Measurements from ENCODE around the gene FAT1.

FAT1 gene

DNA sequence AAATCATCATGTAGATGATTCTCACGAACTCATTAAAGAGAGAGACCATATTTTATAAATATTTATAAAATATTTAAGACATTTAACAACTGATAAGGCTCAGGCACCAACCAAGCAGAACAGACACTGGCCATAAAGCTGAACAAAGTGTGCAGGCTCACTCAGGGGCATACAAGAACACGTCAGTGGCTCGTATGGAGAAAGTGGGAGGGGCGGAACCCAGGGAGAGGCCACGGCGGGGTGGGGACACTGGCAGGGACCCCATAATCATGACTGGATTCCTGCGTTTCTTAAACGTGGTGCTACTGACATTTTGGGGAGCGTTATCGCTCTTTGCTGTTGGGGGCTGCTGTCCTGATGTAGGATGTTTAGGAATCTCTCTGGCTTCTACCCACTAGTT, 31.3 kb upstream of the FAT1 start:
- DNase-seq, result no peak

DNA sequence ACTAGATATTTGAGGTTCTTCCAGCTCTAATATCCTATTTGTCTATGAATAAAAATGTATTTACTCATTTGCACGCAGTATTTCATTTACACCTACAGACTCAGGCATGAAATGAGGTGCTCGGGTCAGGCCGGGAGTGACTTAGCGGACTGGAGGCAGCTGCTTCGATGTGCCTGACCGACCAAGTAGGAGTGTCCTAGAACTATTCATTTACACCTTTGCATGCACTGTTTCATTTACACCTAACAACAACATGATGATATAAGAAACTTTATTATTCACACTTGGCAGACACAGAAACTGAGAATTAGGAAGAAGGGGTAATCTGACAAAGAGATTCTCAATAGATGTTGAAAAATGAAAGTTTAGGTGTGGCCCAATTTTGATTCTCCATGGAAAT, 28.7 kb upstream of the FAT1 start:
- DNase-seq, result no peak

DNA sequence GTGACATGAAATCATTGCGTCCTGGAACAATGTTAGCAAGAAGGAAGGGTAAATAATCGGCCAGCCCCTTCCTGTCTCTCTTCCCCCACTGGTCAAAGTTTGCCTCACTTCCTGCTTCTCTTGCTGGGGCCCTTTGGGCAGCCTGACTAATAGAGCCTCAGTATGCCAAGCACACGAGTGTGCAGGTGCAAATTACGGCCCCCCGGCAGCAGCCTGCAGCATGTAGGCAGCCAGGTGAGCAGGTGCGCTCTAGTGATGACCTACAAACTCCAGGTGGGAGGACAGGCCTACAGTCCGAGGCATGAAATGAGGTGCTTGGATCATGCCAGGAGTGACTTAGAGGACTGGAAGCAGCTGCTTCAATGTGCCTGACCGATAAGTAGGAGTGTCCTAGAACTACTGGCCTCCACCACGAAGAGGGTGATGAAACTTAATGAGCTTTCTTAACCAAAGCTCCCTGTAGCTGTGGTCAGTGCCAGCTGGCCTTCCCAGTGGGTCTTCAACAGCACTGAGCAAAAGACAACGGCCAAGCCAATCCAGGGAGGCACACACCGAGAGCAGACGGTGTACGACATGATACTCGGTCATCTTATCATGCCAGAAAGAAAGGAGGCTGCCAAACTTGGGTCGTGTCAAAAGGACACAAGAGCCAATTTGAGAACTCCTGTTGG, 26.1 kb upstream of the FAT1 start:
- DNase-seq, result no peak

DNA sequence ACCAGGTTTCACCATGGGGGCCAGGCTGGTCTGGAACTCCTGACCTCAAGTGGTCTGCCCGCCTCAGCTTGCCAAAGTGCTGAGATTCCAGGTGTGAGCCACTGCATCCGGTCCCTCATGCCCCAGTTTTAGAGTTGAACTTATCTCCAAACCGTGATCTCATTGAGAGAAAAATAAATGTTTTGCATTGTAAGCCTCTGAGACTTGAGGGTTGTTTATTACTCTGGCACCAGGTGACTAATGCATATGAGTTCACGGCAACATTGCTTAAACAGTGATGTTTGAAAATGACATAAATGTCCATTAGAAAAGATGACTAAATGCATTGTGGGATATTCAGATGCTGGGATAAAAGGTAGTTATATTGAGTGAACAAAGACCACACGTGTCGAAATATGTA, 22.9 kb upstream of the FAT1 start:
- DNase-seq, result no peak

DNA sequence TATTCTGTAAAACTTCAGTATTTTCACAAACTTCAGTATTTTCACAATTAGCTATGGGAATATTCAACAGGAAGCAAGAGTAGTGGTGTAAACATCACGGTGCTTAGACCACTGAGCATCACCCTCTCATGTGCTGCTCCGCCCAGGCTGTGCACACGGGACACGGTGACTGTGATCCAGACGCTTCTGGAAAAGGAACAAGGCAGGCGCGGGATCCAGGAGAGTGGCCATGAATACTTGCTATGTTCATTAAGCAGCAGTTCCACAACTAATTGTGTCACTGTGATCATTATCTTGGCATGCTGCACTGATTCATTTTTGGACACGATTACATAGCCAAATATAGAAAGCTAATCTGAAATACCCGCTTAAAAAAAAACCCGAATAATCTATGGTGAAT, 19.6 kb upstream of the FAT1 start:
- no peak for DNase-seq

DNA sequence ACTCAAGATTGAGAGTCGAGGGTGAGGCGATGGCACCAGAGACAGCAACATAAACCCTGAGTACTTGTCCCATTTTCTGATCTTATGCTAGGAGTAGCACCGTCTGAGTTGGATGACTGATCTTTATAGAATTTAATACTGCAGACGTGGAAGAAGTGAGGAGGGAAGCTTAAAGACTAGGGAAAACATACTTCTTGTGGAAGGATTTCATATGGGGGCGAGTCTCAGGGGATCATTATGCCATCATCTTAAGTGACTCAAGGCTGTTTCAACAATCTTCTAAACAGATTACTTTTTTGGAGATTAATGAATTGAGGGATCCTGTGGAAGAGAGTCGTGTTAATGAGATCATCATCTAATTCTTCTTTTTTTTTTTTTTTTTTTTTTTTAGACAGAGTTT, 17.2 kb upstream of the FAT1 start:
- no peak for DNase-seq

DNA sequence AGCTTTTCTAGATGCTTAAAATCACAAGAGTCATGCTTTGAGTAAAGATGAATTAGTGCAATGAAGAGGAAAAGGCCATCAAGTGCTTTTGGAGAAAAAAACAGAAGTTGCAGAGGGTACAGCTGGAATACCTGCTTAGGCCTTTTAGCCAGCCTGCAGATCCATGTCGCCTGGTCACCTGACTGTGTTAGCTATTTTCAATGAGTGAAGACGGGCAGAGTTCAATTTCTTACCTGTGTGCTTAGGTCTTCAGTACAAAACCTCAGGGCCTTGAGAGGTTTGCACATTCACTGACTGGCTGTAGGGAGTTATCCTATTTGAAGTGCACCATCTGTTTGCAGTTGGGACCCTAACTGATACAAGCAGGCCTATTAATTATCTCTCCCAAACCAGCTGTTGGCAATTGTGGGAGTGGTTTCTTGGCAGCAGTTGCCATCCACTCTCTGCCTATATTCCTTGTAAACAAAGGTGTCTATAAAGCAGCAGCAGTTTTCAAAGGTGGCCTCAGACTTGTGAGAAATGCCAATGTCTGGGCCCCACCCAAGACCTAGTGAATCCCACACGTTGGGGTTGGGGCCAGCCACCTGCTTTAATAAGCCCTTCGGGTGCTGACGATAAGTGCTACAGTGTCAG, 16.3 kb upstream of the FAT1 start:
- no peak for DNase-seq

DNA sequence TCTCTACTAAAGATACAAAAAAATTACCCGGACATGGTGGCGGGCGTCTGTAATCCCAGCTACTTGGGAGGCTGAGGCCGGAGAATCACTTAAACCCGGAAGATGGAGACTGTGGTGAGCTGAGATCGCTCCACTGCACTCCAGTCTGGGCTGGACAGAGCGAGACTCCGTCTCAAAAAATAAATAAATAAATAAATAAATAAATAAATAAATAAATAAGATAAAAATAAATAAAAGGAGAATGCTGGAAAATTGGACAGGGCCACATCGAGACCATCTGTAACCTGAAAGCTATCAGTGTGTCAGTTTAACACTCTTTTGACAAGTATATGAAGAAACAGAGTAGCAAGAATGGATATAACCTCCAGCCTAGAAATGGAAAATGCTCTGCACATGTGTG, 15.7 kb upstream of the FAT1 start:
- DNase-seq, result no peak

DNA sequence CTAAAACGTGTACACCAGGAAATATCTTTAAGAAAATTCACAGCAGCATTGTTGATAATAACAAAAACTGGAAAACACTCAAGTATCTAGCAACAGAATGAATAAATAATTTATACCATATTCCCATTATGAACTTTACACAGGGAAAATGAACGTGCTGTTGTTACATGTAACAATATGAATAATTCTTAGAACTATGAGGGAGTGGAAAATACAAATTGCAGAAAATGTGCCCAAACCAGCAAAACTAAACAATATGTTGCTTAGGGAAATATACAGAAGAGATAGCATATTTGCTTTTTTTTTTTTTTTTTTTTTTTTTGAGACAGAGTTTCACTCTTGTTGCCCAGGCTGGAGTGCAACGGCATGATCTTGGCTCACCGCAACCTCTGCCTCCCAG, 14.8 kb upstream of the FAT1 start:
- no peak for DNase-seq

DNA sequence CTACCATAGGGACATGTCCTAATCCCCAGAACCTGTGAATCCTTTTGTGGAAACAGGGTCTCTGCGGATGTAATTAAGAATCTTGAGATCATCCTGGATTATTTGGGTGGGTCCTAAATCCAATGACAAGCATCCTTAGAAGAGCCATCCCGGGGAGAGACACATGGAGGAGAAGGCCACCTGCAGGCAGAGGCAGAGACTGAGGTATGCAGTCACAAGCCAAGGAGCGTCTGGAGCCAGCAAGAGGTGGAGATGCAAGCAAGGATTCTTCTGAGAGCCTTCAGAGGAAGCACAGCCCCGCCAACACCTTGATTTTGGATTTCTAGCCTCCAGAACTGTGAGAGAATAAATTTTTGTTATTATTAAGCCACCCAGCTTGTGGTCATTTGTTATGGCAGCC, 13.8 kb upstream of the FAT1 start:
- no peak for DNase-seq

DNA sequence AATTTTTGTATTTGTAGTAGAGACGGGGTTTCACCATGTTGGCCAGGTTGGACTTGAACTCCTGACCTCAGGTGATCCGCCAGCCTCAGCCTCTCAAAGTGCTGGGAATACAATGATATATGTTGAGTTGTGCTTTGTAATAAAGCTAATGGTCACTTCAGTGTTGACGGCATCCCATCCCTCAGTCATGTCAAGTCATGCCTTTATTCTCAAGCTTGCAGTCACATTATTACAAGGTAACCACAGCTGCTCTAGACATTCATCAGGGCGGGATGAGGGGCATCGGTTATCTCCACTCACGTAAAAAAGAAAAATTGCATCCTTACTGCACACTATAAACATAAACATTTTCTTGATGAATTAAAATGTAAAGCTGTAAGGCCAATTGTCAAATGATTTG, 12.8 kb upstream of the FAT1 start:
- no peak for DNase-seq

DNA sequence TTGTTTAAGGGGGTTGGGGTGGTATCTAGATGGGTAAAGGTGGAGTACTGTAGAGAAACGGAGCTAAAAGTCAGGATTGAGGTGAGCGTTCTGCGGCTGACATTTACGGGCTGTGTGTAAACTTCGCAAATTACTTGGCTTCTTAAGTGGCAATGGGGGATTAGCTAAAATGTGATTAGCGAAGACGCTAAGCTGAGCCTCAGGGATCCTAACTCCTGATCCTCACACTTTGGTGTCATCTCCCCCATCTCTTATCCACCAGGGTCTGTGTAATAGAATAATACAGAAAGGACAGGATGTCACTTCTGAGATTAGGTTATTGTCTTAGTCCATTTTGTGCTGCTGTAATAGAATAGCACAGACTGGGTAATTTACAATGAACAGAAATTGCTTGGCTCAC, 10.6 kb upstream of the FAT1 start:
- no peak for DNase-seq

DNA sequence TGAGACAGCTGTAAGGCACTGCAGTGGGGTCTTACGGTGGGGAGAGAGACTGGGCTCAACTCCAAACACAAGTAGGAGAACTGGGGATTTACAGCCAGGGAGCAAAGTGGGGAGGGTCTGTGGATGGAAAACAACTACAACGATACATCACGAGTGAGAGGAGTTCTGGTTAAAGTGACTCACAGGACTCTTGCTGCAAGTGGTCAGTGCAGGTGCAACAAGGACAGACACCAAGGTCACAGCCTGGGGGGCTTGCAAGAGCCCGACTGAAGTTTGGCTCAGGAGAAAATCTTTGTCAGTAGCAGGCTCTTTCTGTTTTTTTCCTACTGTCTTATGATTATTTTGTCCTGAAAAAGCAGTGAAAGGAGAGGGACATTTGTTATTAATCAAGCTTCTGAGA, 10.1 kb upstream of the FAT1 start:
- DNase-seq, result no peak

DNA sequence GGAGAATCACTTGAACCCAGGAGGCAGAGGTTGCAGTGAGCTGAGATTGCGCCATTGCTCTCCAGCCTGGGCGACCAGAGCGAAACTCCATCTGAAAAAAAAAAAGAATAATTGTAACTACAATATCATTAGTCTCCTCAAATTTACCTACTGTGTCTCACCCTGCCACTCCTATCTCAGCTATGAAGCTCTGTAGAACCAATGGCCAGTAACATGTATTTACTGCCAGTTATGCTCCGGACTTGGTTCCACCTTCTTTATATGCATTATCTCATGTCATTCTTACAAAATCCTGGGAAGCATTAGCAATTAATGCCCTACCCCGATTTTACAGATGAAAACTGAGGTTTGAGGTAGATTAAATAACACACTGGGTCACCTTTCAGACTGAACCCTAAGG, 7.0 kb upstream of the FAT1 start:
- DNase-seq, result no peak

DNA sequence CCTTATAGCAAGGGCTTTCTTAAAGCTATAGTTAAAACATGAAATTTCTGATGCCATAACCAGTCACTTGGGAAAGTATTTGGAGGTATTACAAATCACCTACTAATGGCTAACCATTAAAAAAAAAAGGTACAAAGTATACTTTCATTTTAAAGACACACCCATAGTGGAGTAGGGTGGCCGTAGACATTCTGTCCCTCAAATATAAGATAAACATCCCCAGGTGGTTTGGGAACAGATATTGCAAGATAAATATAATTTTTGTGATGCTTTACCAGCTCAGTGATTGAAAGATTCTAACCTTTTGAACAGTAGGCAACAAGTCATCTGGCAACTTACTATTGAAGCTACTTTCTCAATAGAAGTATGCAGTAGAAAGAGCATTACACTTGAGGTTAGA, 6.2 kb upstream of the FAT1 start:
- DNase-seq, result no peak

DNA sequence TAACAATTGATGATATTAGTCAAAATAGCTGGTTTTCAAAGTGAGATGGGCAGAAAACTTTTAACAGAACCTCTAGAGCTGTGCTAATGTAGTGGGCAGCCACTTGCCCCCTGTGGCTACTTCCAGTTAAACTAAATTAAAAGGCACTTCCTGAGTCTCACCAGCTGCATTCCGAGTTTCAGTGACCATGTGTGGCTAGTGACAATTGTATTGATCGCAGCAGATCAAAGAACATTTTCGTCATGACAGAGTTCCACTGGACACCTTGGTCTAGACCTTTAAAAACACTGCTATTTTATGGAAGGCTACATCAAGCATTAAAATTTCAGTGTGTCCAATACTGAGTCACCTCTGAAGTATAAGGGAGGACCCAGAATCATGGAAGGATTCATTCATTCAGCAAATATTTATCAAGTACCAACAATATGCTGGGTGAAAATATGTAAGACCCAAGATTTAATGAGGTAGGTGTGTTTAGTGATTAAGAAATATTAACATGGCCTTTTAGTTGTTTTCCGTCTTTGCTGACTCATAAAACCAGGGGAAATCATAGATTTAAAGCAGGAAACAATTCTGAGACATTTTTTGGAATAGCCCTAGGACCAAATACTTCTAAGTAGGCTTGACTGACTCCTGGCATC, 5.1 kb upstream of the FAT1 start:
- DNase-seq, result no peak

DNA sequence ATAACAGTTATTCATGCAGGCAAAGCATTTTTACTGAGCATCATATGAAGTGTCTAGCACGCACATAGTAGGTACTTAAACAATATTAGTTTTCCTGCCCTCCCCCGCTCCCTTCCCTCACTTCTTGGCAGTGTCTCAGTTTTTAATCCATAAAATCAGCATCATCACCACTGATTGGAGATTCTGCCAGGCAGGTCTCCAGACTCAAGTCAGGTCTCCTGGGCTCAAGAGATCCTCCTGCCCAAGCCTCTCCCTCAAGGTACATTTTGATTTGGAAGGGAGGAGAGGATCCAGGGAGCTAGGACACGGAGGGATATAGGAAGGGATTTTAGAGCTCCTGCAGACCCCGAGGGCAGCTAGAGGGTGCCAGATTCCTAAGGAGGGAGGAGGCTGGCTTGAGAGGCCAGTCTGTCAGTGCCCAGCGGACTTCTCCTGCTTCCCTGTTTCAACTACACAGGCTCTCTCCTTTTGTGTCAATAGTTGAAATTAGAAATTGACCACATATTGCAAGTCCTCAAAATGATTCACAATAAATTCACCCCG, 4.4 kb upstream of the FAT1 start:
- DNase-seq, result no peak

DNA sequence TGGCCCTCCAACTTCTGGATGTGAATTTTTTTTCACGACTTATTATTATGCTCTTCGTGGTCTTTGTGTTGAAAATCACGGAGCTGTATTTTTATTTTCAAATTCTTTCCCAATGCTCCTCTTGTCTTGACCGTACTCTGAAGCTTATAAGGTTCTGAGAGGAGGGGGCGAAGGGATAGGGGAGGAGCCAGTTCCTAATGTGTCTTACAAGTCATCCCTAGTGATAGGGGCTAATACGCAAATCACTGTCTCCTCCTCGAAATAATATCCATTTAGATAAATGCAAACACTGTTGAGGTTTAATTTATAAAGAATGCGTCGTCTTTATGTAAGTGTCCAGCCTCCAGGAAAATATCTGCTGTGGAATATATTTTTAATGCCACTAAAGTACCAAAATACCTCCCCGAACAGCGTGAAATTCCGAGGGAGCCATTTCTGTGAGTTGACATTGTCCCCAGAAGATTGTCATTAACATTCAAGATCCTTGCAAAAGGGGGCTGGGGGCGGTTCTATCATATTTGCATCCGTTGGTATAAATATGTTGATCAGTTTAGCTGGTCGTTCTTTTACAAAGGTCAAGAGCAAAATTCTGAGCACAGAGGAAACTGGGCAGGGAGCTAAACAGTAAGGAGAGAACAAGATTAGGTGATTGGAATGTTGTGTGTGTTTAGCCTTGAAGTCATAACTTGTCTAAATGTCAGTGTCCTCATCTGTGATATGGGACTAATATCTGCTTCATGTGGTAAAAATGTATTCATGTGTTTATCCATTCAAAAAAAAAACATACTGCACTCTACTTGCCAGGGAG, 3.7 kb upstream of the FAT1 start:
- DNase-seq, result no peak

DNA sequence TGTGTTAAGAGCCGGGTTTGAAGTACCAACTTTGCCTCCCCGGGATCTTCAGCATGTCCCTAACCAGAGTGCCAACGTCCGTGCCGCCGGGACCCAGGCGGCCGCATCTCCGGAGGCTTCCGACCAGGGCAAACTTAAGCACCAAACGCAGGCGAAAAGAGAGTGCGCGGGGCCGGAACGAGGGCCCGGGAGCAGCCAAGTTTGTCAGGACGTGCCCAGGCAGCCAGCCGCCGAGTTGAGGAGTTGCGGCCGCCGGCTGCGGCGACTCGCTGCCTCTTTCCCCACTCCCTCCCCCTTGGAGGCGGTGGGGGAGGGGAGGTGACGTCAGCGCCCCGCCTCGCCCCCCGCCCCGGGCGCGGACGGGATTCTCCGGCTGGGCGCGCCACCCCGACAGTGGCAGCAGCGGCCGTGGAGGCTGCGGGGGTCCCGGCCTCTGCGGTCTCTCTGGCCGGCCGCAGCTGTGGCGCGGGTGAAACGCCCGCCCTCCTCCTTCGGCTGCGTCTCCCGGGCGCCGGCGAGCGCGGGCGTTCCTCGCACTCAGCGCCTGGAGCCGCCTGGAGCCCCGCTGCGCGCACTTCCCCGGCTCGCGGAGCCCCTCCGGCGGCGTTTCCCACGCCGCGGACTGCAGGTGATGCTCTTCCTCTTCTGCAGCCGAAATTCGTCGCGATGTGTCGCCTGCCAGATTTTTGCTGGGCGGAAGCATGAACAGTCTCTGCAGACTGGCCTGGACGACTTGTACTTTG, 2.9 kb upstream of the FAT1 start:
- no peak for DNase-seq

DNA sequence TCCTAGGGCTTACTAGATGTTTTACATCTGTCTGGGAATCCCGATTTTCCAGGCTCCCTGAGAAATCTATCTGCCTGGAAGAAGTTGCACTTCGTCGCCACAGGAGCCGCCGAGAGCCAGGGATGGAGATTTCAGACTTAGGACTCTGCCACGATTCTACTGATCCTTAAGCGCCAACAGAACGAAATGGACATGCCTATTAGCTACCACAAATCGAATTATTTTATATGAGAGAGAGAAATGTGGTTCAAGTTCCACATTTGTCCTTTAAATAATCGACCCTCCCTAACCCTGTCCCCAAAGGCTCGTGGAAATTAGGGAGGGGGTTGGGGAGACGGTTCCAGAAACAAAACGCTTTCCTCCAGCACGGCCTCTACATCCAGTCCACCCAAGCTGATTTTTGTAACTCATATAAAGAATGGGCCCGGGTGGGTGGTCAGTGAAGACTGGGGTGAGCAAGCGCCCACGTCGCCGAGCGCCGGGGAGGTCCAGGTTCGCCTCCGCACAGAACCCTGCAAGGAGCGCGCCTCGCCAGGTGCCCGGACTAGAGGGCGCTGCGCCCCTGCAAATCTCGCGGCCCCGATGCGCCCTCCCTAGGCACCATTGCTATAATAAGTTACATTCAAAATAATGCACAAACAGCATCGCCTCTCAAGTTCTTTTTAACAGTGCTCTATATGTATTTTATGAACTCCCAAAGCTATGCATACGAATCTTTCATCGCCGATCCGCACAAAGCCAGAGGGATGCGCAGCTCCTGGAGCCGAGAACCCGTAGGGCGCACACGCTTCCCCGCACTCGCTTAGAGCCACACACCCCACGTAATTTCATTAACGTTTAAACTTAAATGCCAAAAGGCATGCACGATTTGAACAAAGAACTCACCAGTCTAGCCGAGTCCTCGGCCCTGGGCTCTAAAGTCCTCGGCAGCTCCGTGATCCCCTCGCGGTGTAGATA, 2.1 kb upstream of the FAT1 start:
- DNase-seq, result no peak

DNA sequence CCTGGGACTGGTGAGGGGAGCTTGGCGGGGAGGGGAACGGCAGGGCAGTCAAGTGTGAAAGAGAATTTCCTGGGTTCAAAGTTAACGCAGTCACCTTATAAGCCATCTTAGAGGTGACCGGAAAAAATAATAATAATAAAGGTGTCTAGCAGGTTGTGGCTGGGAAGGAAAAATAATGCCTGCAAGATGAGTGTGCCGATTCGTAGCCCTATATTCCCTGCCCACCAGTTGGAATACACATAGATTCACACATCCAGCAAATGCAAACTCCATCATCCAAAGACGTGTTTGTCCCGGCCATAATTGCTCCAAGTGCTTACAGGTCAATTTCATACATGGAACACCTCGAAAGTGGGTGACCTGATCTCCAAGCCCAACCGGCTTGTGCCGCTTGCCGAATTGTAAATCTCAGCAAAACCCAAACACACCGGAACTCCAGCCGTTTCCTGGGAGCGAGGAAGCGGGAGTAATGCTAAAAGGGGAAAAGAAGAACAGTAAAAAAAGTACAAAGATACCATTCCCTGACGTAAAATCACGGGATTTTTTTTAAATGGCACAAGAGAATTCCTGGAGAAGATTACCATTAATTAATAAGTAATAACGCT, 1.3 kb upstream of the FAT1 start:
- no peak for DNase-seq
